GM18870 (cell line): ENCODE measurements around the gene SNTG2.

Source experiments
- ATAC-seq: cut with Tn5 transposase; IDR thresholded peaks from one replicate; pipeline ENCODE4 v1.9.1; 2021; ENCODE audit warnings: moderate library complexity; ENCODE audit not compliant: unreplicated experiment

SNTG2 gene

GRCh38 chr2:1230155-1230893, 279.7 kb downstream of the SNTG2 start:
- ATAC-seq, result no peak

GRCh38 chr2:1231466-1232063, 280.9 kb downstream of the SNTG2 start:
- no peak for ATAC-seq

DNA sequence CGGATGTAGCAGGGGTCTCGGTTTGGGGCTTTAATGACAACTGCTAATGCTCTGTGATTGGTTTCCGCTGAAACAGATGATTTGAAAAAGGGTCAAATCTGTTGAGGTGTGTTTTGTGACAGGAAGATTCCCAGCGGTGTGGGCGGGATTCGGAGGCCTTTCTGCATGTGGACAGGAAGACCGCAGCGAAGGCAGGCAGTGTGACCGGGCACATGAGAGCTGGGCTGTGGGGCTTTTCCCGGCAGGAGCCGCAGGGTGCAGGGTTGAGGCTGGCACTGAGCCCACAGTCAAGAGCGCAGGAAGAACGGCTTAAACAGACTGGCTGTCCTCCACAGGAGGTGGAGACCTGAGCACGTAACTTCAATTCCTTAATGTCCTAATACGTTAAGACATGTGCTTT, 282.6 kb downstream of the SNTG2 start:
- ATAC-seq, result no peak

DNA sequence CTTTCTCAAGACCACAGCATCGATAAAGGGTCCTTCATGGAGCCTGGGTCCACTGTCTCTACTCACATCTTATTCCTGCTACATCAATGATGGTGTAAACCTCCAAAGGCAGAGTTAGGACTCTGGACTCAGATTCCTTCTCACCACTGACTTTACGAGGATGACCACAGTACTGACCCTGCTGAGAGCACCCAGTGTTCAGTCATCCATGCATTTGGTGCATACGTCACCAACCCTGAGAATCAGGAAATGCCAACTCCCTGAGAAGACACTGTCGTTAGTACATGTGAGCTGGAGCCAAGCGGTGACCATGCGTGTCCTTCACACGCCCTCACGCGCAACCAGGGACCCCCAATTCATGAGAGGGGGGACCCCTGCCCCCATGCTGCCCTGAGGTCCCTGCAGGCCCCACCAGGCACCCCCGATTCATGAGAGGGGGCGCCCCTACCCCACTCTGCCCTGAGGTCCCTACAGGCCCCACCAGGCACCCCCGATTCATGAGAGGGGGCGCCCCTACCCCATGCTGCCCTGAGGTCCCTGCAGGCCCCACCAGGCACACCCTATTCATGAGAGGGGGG, 284.2 kb downstream of the SNTG2 start:
- ATAC-seq, result no peak

- no peak for ATAC-seq
Observed at GRCh38 chr2:1235806-1236205, 285.2 kb downstream of the SNTG2 start.

GRCh38 chr2:1236606-1237005, 286.0 kb downstream of the SNTG2 start:
- ATAC-seq, result no peak

GRCh38 chr2:1237783-1238182, 287.1 kb downstream of the SNTG2 start:
- no peak for ATAC-seq

GRCh38 chr2:1238598-1239138, 288.0 kb downstream of the SNTG2 start:
- ATAC-seq, result no peak

DNA sequence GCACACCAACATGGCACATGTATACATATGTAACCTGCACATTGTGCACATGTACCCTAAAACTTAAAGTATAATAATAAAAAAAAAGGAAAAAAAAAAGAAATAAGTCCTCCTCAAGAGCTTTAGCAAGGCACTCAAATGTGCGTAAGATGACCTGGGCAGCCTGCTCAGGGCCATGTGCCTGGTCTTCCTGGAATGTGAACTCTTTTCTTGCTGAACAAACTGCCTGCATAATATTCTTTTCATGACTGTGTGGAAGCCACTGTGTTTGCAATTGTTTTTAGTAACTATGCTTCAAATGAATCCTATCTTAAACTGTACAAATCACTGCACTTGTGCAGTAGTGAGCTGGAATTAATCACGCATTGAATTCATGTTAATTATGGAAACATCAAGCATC, 294.5 kb downstream of the SNTG2 start:
- no peak for ATAC-seq

- no peak for ATAC-seq
Observed at GRCh38 chr2:1246239-1246638, 295.6 kb downstream of the SNTG2 start.

DNA sequence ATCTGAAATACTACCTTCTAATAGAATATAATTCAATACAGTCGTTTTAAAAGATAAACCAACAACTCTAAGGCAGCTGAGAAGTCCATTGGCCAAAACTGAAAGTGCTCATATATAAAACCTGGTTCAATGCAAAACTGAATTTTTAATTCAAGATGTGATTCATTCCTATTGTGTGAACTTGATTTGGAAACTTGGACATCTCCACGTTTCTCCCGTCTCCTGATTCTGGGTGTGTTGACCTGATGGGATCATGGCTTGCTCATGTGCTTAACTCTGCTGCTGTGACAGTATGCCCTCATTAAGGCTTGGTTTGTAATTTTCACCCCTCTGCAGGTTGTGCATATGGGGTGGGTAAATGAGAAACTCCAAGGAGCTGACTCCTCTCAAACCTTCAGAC, 296.3 kb downstream of the SNTG2 start:
- no peak for ATAC-seq

DNA sequence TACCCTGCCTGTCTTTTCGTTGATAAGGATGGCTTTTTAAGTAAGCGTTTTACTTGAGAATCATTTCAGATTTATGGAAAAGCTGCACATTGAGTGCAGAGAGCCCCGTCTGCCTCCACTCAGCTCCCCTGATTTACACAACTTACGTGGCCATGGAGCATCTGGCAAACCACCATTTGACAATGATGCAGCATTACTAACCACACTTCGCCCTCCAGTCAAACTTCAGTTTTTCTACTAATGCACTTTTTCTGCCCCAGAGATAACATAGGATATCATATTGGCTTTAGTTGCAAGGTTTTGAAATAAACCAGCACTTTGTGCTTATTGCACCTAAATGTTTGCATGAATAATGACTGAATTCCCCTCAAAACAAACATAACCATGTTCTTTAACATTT, 297.5 kb downstream of the SNTG2 start:
- no peak for ATAC-seq

- no peak for ATAC-seq
Observed at GRCh38 chr2:1249897-1250687, 299.4 kb downstream of the SNTG2 start.

DNA sequence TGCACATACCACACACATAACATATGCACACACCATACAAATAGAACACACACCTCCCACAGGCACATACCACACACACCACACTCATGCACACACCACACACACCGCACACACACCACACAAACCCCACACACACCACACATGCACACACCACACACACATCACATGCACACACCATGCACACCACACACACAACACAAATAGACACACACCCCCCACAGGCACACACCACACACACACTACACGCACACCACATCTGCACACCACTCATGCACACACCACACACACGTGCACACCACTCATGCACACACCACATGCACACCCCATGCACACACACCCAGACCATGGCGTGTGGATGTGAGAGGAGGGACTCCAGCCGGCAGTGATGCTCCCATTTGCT, 300.9 kb downstream of the SNTG2 start:
- no peak for ATAC-seq

- ATAC-seq, result no peak
Observed at GRCh38 chr2:1253629-1254028, 303.0 kb downstream of the SNTG2 start.

DNA sequence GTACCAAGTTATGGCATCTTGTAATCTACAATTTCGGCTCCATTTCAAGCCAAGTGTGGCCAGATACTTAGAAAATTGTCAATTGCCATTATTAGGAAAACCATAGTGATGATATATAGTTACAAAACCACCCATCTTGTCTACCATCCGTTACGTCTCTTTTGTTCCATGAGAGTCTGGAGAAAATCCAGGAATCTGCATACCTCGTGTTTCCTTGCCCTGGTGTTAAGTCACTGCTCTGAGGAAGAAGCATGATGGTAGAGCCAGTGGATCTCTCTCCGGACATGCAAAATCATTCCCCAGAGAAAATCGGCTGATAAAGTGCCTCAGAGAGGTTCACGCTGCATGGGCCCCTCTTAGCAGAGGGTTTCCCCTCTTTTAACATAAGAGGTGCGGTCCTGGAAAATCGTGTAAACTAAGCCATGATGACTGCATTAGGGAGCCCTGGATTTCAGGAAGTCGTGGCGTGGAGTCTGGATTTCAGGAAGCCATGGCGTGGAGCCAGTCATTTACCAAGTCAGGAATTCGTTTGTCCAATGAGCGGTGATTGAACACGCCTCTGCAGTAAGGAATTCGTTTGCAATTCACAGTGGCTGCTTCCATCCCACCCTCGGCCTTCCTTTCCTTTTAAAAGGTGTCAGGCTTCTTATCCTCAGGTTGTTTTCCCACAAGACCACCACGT, 304.2 kb downstream of the SNTG2 start:
- ATAC-seq, result no peak

GRCh38 chr2:1256632-1257324, 306.1 kb downstream of the SNTG2 start:
- ATAC-seq, result no peak

DNA sequence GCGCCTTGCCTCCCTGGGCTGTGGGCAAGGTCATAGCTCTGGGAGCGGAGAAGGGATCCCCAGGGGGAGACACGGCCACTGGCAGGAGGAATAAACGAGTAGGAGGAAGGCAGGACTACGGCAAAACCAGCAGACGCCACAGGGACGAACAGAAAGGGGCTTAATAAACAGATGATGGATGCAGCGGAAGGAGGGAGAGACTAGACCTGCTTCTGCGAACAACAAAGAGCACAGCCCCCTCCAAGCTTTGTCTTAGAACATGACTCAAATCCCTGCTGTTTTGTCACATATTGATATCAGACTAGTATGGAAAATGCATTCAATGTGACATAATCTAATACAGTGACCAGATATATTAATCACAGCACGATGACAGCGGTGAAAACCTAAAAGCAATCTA, 306.7 kb downstream of the SNTG2 start:
- ATAC-seq, result no peak

- ATAC-seq, result no peak
Observed at GRCh38 chr2:1259746-1260145, 309.1 kb downstream of the SNTG2 start.

DNA sequence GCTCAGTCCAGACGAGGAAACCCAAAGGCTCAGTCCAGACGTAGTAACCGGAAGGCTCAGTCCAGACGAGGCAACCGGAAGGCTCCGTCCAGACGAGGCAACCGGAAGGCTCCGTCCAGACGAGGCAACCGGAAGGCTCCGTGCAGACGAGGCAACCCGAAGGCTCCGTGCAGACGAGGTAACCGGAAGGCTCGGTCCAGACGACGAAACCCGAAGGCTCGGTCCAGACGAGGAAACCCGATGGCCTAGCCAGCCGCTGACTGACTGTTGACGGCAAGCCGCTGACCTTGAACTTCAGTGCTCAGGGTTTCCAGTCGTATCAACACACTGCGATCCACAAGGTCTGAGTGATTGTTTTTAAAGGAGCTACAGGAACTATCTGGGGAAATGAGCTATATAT, 312.0 kb downstream of the SNTG2 start:
- ATAC-seq, result no peak
